Measurements from ENCODE around the gene CKB. TPM values are rescaled to one million over a fixed set of nuclear protein-coding genes. Genes with fewer than 3 reads are reported as not detected.

Gene CKB
- total RNA-seq, 1 experiment from 2014 or later: 28.2 TPM

DNA sequence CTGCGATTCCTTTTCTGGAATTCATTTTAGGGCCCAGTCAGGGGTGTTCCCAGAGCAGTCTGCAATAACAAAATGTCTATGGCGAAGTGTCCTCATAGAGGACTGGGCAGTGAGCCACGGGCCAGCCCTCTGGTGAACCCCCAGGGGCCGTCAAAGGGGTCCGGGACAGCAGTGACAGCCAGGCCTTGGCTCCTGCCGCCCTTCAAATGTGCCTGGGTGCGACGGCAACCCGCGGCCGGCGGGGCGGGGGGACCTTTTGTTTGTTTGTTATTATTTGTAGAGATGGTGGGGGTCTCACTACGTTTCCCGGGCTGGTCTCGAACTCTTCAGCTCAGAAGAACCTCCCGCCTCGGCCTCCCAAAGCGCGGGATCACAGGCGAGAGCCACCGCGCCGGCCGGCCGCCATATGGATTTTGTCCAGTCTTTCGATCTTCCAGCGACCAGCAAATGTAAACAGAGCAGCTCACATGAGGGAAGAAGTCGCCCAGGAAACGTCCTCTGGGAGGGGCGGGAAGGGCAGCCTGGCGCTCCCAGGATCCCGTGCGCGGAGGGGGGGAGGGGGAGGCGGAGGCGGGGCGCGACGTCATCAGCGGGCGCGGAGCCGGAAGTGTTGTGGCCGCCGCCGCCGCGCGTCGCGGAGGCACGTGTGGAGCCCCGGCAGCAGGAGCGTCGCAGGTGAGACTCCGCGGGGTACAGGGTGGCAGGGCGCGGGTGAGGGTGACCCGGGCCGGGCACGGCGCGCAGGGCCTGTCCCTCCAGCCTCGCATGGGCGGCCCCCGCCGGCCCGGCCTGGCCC, 6.2 kb upstream of the CKB start, which contains the start of gene TRMT61A:
TRMT61A (plus strand) TSS at position 610 of the 796 bp plus-strand sequence. CDS start 783 bp downstream, outside the sequence.
- Mint-ChIP-seq H3K36me3 (ENCODE audit: insufficient read depth, unreplicated experiment) (peaks cover 51% of the 10 kb centered on the region), H3K4me3 (ENCODE audit: low read depth, unreplicated experiment) (peak within 1 kb of the TSS; percentile 74), H3K27ac (ENCODE audit: unreplicated experiment) (peak within 1 kb of the TSS; percentile 70), H3K4me1 (ENCODE audit: low read depth, unreplicated experiment) (peaks cover 33% of the 10 kb centered on the region), H3K9me3 (ENCODE audit: low read depth, unreplicated experiment) (no peaks in the 10 kb centered on the region), H3K27me3 (ENCODE audit: unreplicated experiment) (no peaks in the 10 kb centered on the region)
- intact Hi-C loops (cut with micrococcal nuclease; ENCODE audit: unreplicated experiment): no loop called here
- TF ChIP-seq, protein P1, sequence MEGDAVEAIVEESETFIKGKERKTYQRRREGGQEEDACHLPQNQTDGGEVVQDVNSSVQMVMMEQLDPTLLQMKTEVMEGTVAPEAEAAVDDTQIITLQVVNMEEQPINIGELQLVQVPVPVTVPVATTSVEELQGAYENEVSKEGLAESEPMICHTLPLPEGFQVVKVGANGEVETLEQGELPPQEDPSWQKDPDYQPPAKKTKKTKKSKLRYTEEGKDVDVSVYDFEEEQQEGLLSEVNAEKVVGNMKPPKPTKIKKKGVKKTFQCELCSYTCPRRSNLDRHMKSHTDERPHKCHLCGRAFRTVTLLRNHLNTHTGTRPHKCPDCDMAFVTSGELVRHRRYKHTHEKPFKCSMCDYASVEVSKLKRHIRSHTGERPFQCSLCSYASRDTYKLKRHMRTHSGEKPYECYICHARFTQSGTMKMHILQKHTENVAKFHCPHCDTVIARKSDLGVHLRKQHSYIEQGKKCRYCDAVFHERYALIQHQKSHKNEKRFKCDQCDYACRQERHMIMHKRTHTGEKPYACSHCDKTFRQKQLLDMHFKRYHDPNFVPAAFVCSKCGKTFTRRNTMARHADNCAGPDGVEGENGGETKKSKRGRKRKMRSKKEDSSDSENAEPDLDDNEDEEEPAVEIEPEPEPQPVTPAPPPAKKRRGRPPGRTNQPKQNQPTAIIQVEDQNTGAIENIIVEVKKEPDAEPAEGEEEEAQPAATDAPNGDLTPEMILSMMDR (IDR thresholded peaks at IDR 0.05; ENCODE audit: unreplicated experiment): no peak
- TSS peak; percentile 89 for BruUV-seq (replicated peaks)
- CTCF ChIA-PET: interaction anchor here (0.6 to 1.7 kb wide), 7 partner anchors 10 to 1277 kb away, joined by 4 to 10 read pairs (median 5); no protein-coding TSS in a partner anchor
- peak; percentile 80 for DNase-seq

DNA sequence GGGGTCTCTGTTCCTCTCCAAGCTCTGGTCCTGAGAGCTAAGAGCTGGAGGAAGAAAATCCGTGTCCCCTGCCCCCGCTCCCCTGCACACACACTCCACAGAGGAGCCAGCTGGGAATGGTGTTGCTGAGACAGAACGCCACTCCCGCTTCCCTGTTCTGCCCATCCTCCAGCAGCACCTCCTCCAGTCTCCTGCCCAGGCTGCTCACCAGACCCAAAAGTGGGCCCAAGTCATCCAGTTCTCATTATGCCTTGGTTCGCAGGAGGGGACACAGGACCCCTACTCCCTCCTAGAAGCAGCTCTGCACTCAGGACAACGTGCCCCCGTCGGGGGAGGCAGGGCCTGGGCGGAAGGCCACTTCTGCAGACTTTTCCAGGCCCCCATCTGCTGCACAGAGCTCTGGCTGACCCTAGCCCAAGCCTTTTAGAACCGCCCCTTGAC, 5.5 kb upstream of the CKB start:
- peaks cover 51% of the 10 kb centered on the region for H3K36me3 Mint-ChIP-seq (ENCODE audit: insufficient read depth, unreplicated experiment)
- H3K27ac Mint-ChIP-seq (ENCODE audit: unreplicated experiment): peak overlapping the region; percentile 70
- BruUV-seq (replicated peaks): no TSS peak
- no peaks in the 10 kb centered on the region for H3K27me3 Mint-ChIP-seq (ENCODE audit: unreplicated experiment)
- no peaks in the 10 kb centered on the region for H3K9me3 Mint-ChIP-seq (ENCODE audit: low read depth, unreplicated experiment)
- intact Hi-C loops (cut with micrococcal nuclease; ENCODE audit: unreplicated experiment): no loop called here
- peak overlapping the region; percentile 74 for H3K4me3 Mint-ChIP-seq (ENCODE audit: low read depth, unreplicated experiment)
- CTCF ChIA-PET: interaction anchor here (0.6 to 1.7 kb wide), 5 partner anchors 9 to 49 kb away, joined by 4 to 10 read pairs (median 5); no protein-coding TSS in a partner anchor
- DNase-seq: no peak
- TF ChIP-seq, protein P1 (IDR thresholded peaks at IDR 0.05; ENCODE audit: unreplicated experiment): no peak
- H3K4me1 Mint-ChIP-seq (ENCODE audit: low read depth, unreplicated experiment): peaks cover 33% of the 10 kb centered on the region

DNA sequence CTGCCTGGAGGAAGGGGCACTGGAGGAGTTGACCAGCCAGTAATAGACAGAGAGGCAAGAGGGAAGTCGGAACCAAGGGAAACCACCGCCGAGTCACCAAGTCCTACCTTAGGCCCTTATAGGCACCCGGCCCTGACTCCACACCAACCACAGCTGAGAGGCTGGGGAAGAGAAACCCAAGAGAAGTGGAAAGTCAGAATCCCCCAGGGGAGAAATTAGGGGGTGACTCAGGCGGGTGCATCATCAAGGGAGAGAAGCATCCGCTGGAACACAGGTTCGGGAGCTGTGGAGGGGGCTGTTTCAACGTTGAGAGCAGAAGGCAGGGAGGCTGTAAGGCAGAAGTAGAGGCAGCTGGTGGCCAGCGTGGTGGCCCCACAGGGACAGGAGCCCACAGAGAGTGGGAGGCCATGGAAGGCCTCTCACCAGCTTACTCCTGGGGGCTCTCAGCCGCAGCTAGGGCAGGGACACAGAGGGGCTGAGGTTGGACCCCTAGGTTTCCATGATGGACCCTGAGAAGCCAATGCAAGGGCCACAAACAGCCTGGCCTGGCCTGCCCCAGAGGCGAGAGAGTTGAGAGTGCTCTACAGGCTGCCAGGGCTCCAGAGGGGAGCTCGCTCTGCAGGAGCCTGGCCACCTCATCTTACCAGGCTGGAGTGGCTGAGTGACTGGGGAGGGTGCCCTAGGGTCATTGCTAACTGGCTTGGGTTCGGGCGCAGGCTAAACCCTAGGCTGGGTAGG, 4.9 kb upstream of the CKB start:
- BruUV-seq (replicated peaks): no TSS peak
- Mint-ChIP-seq H3K27ac (ENCODE audit: unreplicated experiment) (peak overlapping the region; percentile 54), H3K4me3 (ENCODE audit: low read depth, unreplicated experiment) (peak overlapping the region; percentile 74), H3K36me3 (ENCODE audit: insufficient read depth, unreplicated experiment) (peaks cover 51% of the 10 kb centered on the region), H3K27me3 (ENCODE audit: unreplicated experiment) (no peaks in the 10 kb centered on the region), H3K4me1 (ENCODE audit: low read depth, unreplicated experiment) (peaks cover 33% of the 10 kb centered on the region), H3K9me3 (ENCODE audit: low read depth, unreplicated experiment) (no peaks in the 10 kb centered on the region)
- CTCF ChIA-PET: interaction anchor here (0.9 to 1.7 kb wide), 3 partner anchors 9 to 19 kb away, joined by 4 to 7 read pairs (median 5); no protein-coding TSS in a partner anchor
- TF ChIP-seq, protein P1 (IDR thresholded peaks at IDR 0.05; ENCODE audit: unreplicated experiment): no peak
- no peak for DNase-seq
- intact Hi-C loops (cut with micrococcal nuclease; ENCODE audit: unreplicated experiment): no loop called here

DNA sequence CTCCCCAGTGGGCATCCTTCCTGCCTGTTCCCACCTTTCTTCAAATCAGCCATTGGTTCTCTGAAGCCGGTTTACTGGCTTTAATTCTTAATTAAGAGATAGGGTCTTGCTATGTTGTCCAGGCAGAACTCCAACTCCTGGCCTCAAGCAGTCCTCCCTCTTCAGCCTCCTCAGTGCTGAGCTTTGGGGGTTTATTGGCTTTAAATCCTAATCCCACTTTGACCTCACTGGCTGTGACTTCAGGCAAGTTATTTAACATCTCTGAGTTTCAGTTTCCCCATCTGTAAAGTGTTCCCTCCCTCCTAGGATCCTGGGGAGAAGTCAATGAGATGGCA, 4.3 kb upstream of the CKB start:
- Mint-ChIP-seq H3K9me3 (ENCODE audit: low read depth, unreplicated experiment) (no peaks in the 10 kb centered on the region), H3K27me3 (ENCODE audit: unreplicated experiment) (no peaks in the 10 kb centered on the region), H3K4me1 (ENCODE audit: low read depth, unreplicated experiment) (peaks cover 33% of the 10 kb centered on the region), H3K36me3 (ENCODE audit: insufficient read depth, unreplicated experiment) (peaks cover 48% of the 10 kb centered on the region), H3K4me3 (ENCODE audit: low read depth, unreplicated experiment) (peak overlapping the region; percentile 74), H3K27ac (ENCODE audit: unreplicated experiment) (no peak overlapping the region)
- TF ChIP-seq, protein P1 (IDR thresholded peaks at IDR 0.05; ENCODE audit: unreplicated experiment): no peak
- no TSS peak for BruUV-seq (replicated peaks)
- CTCF ChIA-PET: no interaction called here
- intact Hi-C loops (cut with micrococcal nuclease; ENCODE audit: unreplicated experiment): no loop called here
- no peak for DNase-seq
